Panc1 (cell line): Measurements from ENCODE around the gene MRPS34. TPM values are rescaled to one million over a fixed set of nuclear protein-coding genes. Genes with fewer than 3 reads are reported as not detected.

Experiments used
- ATAC-seq: fragments of 200-7000 bp; cut with Tn5 transposase; 2 replicates; pipeline ENCODE4 v1.9.1; 2020; ENCODE audit warnings: mild to moderate bottlenecking, moderate library complexity
- BruUV-seq: library from RNA; stranded (reverse); fragments of 400-500 nt; replicated peaks from 2 replicates; lab custom pipeline; 2021; lab: Mats Ljungman, UMichigan
- CTCF ChIA-PET: fragments of 300-600 bp; sonication (Branson Sonifier 250); formaldehyde crosslinking; loops from one replicate; lab custom pipeline; 2022; ENCODE audit warnings: antibody characterized with exemption; lab: Charles Lee
- POLR2A ChIA-PET: fragments of 300-600 bp; sonication (Branson Sonifier 250); formaldehyde crosslinking; loops from one replicate; lab custom pipeline; 2022; ENCODE audit warnings: antibody characterized with exemption; lab: Charles Lee
- DNase-seq: peaks from one replicate; pipeline ENCODE4 v3.0.0-alpha.2; 2010; ENCODE audit warnings: low read depth, low spot score
- H3K27ac ChIP-seq: 2 replicates; pipeline ENCODE4 v1.5.1; 2011; ENCODE audit warnings: mild to moderate bottlenecking, low read length, inconsistent platforms
- H3K27me3 ChIP-seq: fragments of 200-500 bp; sonication (Bioruptor generic); 2 replicates; pipeline ENCODE4 v1.6.0; 2014; ENCODE audit warnings: low read length, inconsistent platforms; ENCODE audit not compliant: control insufficient read depth, insufficient read depth
- H3K36me3 ChIP-seq: fragments of 200-500 bp; sonication (Bioruptor generic); 2 replicates; pipeline ENCODE4 v1.5.1; 2014; ENCODE audit warnings: inconsistent platforms, mild to moderate bottlenecking, low read length, moderate library complexity; ENCODE audit not compliant: control insufficient read depth, insufficient read depth
- H3K4me1 ChIP-seq: 2 replicates; pipeline ENCODE4 v1.5.1; 2011; ENCODE audit warnings: inconsistent platforms, mild to moderate bottlenecking, low read length, moderate library complexity; ENCODE audit not compliant: control insufficient read depth, insufficient read depth
- H3K4me3 ChIP-seq, 2 experiments: 2 replicates each; pipeline ENCODE4 v1.5.1; 2011 to 2012; ENCODE audit warnings: low read depth in 2 of 2, low read length in 2 of 2, mild to moderate bottlenecking in 2 of 2, inconsistent platforms in 1 of 2, moderate library complexity in 1 of 2
- H3K9me3 ChIP-seq: fragments of 200-500 bp; sonication (Bioruptor generic); 2 replicates; pipeline ENCODE4 v1.5.1; 2014; ENCODE audit warnings: low read depth, mild to moderate bottlenecking, inconsistent platforms, low read length, moderate library complexity; ENCODE audit not compliant: control insufficient read depth, insufficient read depth
- CTCF ChIP-seq: fragments of 450-650 bp; IDR thresholded peaks from 2 replicates; pipeline ENCODE4 v1.5.1; 2017; ENCODE audit warnings: mild to moderate bottlenecking
- POLR2AphosphoS5 ChIP-seq: IDR thresholded peaks from 2 replicates; pipeline ENCODE4 v1.6.1; 2012; ENCODE audit warnings: mild to moderate bottlenecking, low read depth, low read length, moderate library complexity
- REST ChIP-seq, 2 experiments: IDR thresholded peaks; 2 replicates each; pipeline ENCODE4 v1.6.1; 2011 to 2012; ENCODE audit warnings: low read depth in 2 of 2, control low read depth in 1 of 2, low read length in 1 of 2, mild to moderate bottlenecking in 1 of 2, moderate library complexity in 1 of 2; ENCODE audit not compliant: insufficient read depth in 1 of 2
- SIN3A ChIP-seq: IDR thresholded peaks from 2 replicates; pipeline ENCODE4 v1.6.1; 2012; ENCODE audit warnings: low read depth, mild to moderate bottlenecking, low read length, moderate library complexity, borderline replicate concordance; ENCODE audit not compliant: insufficient read depth
- TCF7L2 ChIP-seq: IDR thresholded peaks from 2 replicates; pipeline ENCODE4 v1.6.1; 2011; ENCODE audit warnings: mild to moderate bottlenecking, low read depth, low read length, inconsistent platforms
- in situ Hi-C: cut with HindIII; loops from 2 replicates; pipeline ENCODE4 v1.10.0; 2016; ENCODE audit warnings: low sequenced_read_pairs, low pct_unique_long_range_greater_than_20kb
- intact Hi-C: fragments of 100-400 bp; cut with micrococcal nuclease; formaldehyde crosslinking; loops from one replicate; pipeline ENCODE4 v1.10.0; 2022; ENCODE audit not compliant: unreplicated experiment
- total RNA-seq: library from RNA; stranded (reverse); gene quantifications from one replicate; pipeline ENCODE4 v1.2.1, GENCODE V29; 2021; ENCODE audit not compliant: unreplicated experiment

Gene MRPS34
- total RNA-seq, 1 experiment from 2014 or later: 187 TPM

- no peak overlapping the region for H3K4me3 ChIP-seq
- DNase-seq (no peak), ATAC-seq (no peak)
- BruUV-seq: no TSS peak
- CTCF ChIA-PET: no interaction called here
- no peaks in the 10 kb centered on the region for H3K9me3 ChIP-seq
- H3K36me3 ChIP-seq: peaks cover 3% of the 10 kb centered on the region; the same call in 1 of the 2 replicates
- H3K27me3 ChIP-seq: no peaks in the 10 kb centered on the region
- H3K27ac ChIP-seq: no peak overlapping the region
- in situ Hi-C loops: no loop called here
- no peaks in the 10 kb centered on the region for H3K4me1 ChIP-seq
- intact Hi-C loops: no loop called here
- POLR2A ChIA-PET: no interaction called here
- TF ChIP-seq REST (IDR thresholded peaks at IDR 0.05; ENCODE audit: insufficient read depth in 1 of 2, low read depth in 2 of 2, low read length in 1 of 2) (no peak), SIN3A (no peak), CTCF (no peak), POLR2AphosphoS5 (no peak)
These were observed 25.0 kb downstream of the MRPS34 start for GRCh38 chr16:1747934-1748333.

- no peaks in the 10 kb centered on the region for H3K4me1 ChIP-seq
- no peaks in the 10 kb centered on the region; the same call in 1 of the 2 replicates for H3K36me3 ChIP-seq
- H3K4me3 ChIP-seq: no peak overlapping the region
- TF ChIP-seq POLR2AphosphoS5 (no peak), REST (IDR thresholded peaks at IDR 0.05; ENCODE audit: insufficient read depth in 1 of 2, low read depth in 2 of 2, low read length in 1 of 2) (no peak), SIN3A (no peak), CTCF (no peak), TCF7L2 (no peak)
- H3K9me3 ChIP-seq: no peaks in the 10 kb centered on the region
- ChIA-PET CTCF (no interaction called here), POLR2A (no interaction called here)
- DNase-seq: no peak
- ATAC-seq: no peak
- in situ Hi-C loops (no loop called here), intact Hi-C loops (no loop called here)
- H3K27me3 ChIP-seq: no peaks in the 10 kb centered on the region
- H3K27ac ChIP-seq: no peak overlapping the region
- no TSS peak for BruUV-seq
These were observed 26.2 kb downstream of the MRPS34 start for GRCh38 chr16:1746693-1747195.
